Stimulated activated naive CD4-positive, alpha-beta T cell treated with Interleukin-2 at 50 U/mL for 16 hours (primary cell): ENCODE measurements around the gene TMEM120B.

ENCODE experiments used
- DNase-seq: peaks from one replicate; lab custom pipeline; 2025; lab: John Stamatoyannopoulos, UW

Gene TMEM120B

GRCh38 chr12:121819212-121819949, 106.8 kb downstream of the TMEM120B start:
- no peak for DNase-seq

- DNase-seq = no peak
These were observed 107.5 kb downstream of the TMEM120B start for GRCh38 chr12:121820056-121820455.

GRCh38 chr12:121822393-121823100, 110.0 kb downstream of the TMEM120B start:
- no peak for DNase-seq

- DNase-seq = no peak
These were observed 110.7 kb downstream of the TMEM120B start for GRCh38 chr12:121823101-121823726.

- DNase-seq = no peak
These were observed 111.2 kb downstream of the TMEM120B start for GRCh38 chr12:121823727-121824115.

GRCh38 chr12:121825041-121825523, 112.5 kb downstream of the TMEM120B start:
- DNase-seq = no peak

- no peak for DNase-seq
These were observed 114.0 kb downstream of the TMEM120B start for GRCh38 chr12:121826318-121827150.

GRCh38 chr12:121827351-121828099, 115.0 kb downstream of the TMEM120B start:
- no peak for DNase-seq

GRCh38 chr12:121828306-121828705, 115.8 kb downstream of the TMEM120B start:
- no peak for DNase-seq

GRCh38 chr12:121828826-121829225, 116.3 kb downstream of the TMEM120B start:
- DNase-seq = no peak

GRCh38 chr12:121829250-121829918, 116.8 kb downstream of the TMEM120B start:
- no peak for DNase-seq

- no peak for DNase-seq
These were observed 117.6 kb downstream of the TMEM120B start for GRCh38 chr12:121830134-121830533.

- DNase-seq = no peak
These were observed 118.2 kb downstream of the TMEM120B start for GRCh38 chr12:121830588-121831265.
